CD14-positive monocyte (primary cell): Measurements from ENCODE around the gene POLDIP2. TPM values are rescaled to one million over a fixed set of nuclear protein-coding genes. Genes with fewer than 3 reads are reported as not detected.

Experiments
- DNase-seq, 3 donors: peaks; one replicate each; pipeline ENCODE4 v3.0.0-alpha.2; 2011 to 2022
- H2AFZ ChIP-seq: 2 replicates; pipeline ENCODE4 v1.6.0; 2012; ENCODE audit warnings: mild to moderate bottlenecking, low read depth, low read length, inconsistent platforms; ENCODE audit not compliant: insufficient read depth, poor library complexity, severe bottlenecking
- H3K27ac ChIP-seq, 2 donors: 1 replicate in 1 of 2; 2 replicates in 1 of 2; pipeline ENCODE4 v1.5.1; 2012 to 2013; ENCODE audit warnings: low read length in 2 of 2, control low read depth in 1 of 2, inconsistent platforms in 1 of 2, low read depth in 1 of 2, mild to moderate bottlenecking in 1 of 2
- H3K27me3 ChIP-seq, 2 donors: one replicate each; pipeline versions ENCODE4 v1.6.0 to v1.6.1; 2011 to 2013; ENCODE audit warnings: low read length in 2 of 2; ENCODE audit not compliant: control insufficient read depth in 2 of 2, insufficient read depth in 2 of 2
- H3K36me3 ChIP-seq, 2 donors: replicated peaks in 1 of 2; 1 replicate in 1 of 2; 2 replicates in 1 of 2; pipeline versions ENCODE4 v1.5.1 to v1.6.1; 2012 to 2013; ENCODE audit warnings: low read length in 2 of 2, control low read depth in 1 of 2, inconsistent platforms in 1 of 2, mild to moderate bottlenecking in 1 of 2; ENCODE audit not compliant: insufficient read depth in 2 of 2, control insufficient read depth in 1 of 2
- H3K4me1 ChIP-seq, 2 donors: 1 replicate in 1 of 2; 2 replicates in 1 of 2; pipeline versions ENCODE4 v1.5.1 to v1.6.1; 2012 to 2013; ENCODE audit warnings: low read length in 2 of 2, control low read depth in 1 of 2, inconsistent platforms in 1 of 2, mild to moderate bottlenecking in 1 of 2, moderate library complexity in 1 of 2; ENCODE audit not compliant: insufficient read depth in 2 of 2, control insufficient read depth in 1 of 2
- H3K4me2 ChIP-seq: replicated peaks from 2 replicates; pipeline ENCODE3; 2012; ENCODE audit warnings: low read length, moderate library complexity, mild to moderate bottlenecking; ENCODE audit not compliant: poor library complexity, severe bottlenecking; ENCODE audit errors: extremely low read depth
- H3K4me3 ChIP-seq, 3 experiments: fragments of 200-600 bp in 1 of 3; sonication (generic) in 1 of 3; replicated peaks in 1 of 3; 1 replicate in 2 of 3; 2 replicates in 1 of 3; pipeline ENCODE4 v1.5.1; 2011 to 2013; ENCODE audit warnings: low read length in 3 of 3, mild to moderate bottlenecking in 3 of 3, control low read depth in 2 of 3, low read depth in 2 of 3, inconsistent platforms in 1 of 3, moderate library complexity in 1 of 3
- H3K79me2 ChIP-seq: 2 replicates; pipeline ENCODE4 v1.6.0; 2012; ENCODE audit warnings: mild to moderate bottlenecking, control low read depth, inconsistent platforms, low read length, moderate library complexity; ENCODE audit not compliant: insufficient read depth
- H3K9ac ChIP-seq: 2 replicates; pipeline ENCODE4 v1.6.0; 2017; ENCODE audit warnings: low read length, mild to moderate bottlenecking; ENCODE audit not compliant: insufficient read depth, poor library complexity, severe bottlenecking
- H3K9me3 ChIP-seq, 2 donors: replicated peaks in 1 of 2; 1 replicate in 1 of 2; 2 replicates in 1 of 2; pipeline versions ENCODE4 v1.5.1 to v1.6.1; 2012 to 2013; ENCODE audit warnings: low read length in 2 of 2, control low read depth in 1 of 2; ENCODE audit not compliant: control insufficient read depth in 1 of 2, insufficient read depth in 1 of 2
- H4K20me1 ChIP-seq: 2 replicates; pipeline ENCODE4 v1.6.0; 2012; ENCODE audit warnings: mild to moderate bottlenecking, low read length, control low read depth, moderate library complexity; ENCODE audit not compliant: insufficient read depth
- H3K27ac Mint-ChIP-seq, 7 donors: one replicate each; pipeline ENCODE4 v1.8.0; 2020; ENCODE audit warnings: mild to moderate bottlenecking in 7 of 7, mixed read lengths in 7 of 7, moderate library complexity in 6 of 7, inconsistent platforms in 2 of 7
- H3K27me3 Mint-ChIP-seq, 3 donors: one replicate each; pipeline ENCODE4 v1.8.0; 2021 to 2022; ENCODE audit warnings: low read depth in 3 of 3, mild to moderate bottlenecking in 3 of 3, mixed read lengths in 3 of 3, moderate library complexity in 3 of 3, inconsistent platforms in 1 of 3
- H3K36me3 Mint-ChIP-seq, 2 donors: one replicate each; pipeline ENCODE4 v1.8.0; 2020; ENCODE audit warnings: mixed read lengths in 2 of 2, inconsistent platforms in 1 of 2, mild to moderate bottlenecking in 1 of 2
- H3K4me1 Mint-ChIP-seq: one replicate; pipeline ENCODE4 v1.8.0; 2020; ENCODE audit warnings: mild to moderate bottlenecking, mixed read lengths
- H3K4me3 Mint-ChIP-seq, 2 donors: one replicate each; pipeline ENCODE4 v1.8.0; 2020; ENCODE audit warnings: mild to moderate bottlenecking in 2 of 2, mixed read lengths in 2 of 2, moderate library complexity in 1 of 2
- H3K9me3 Mint-ChIP-seq, 7 donors: one replicate each; pipeline ENCODE4 v1.8.0; 2020 to 2022; ENCODE audit warnings: mixed read lengths in 7 of 7, mild to moderate bottlenecking in 6 of 7, moderate library complexity in 6 of 7, inconsistent platforms in 2 of 7
- WGBS: methylation state at CpG from one replicate; pipeline ENCODE4 v1.1.5; 2013; ENCODE audit warnings: missing lambda C conversion rate; ENCODE audit not compliant: insufficient coverage; 5-methylcytosine and 5-hydroxymethylcytosine counted together
- intact Hi-C, 2 donors: fragments of 100-400 bp; cut with micrococcal nuclease; formaldehyde crosslinking; loops; one replicate each; pipeline versions ENCODE4 v1.15.0 to v1.15.1; 2023
- polyA plus RNA-seq, 3 donors: library from polyadenylated mRNA; depleted of rRNA in 1 of 3; unstranded in 2 of 3; stranded (reverse) in 1 of 3; fragments of 300-500 nt in 2 of 3; fragments of >200 nt in 1 of 3; fragmentation: Illumina TruSeq in 2 of 3; gene quantifications; 1 replicate in 2 of 3; 2 replicates in 1 of 3; pipeline ENCODE4 v1.2.3, GENCODE V29; 2012 to 2021
- TF ChIP-seq, protein P1 (sequence below): fragments of 200-600 bp; IDR thresholded peaks from one replicate; pipeline ENCODE4 v1.8.0; 2022; ENCODE audit warnings: antibody characterized with exemption, mild to moderate bottlenecking

Gene POLDIP2
- polyA plus RNA-seq, 3 donors = 31.5 to 76.9 (median 72.4) TPM

DNA sequence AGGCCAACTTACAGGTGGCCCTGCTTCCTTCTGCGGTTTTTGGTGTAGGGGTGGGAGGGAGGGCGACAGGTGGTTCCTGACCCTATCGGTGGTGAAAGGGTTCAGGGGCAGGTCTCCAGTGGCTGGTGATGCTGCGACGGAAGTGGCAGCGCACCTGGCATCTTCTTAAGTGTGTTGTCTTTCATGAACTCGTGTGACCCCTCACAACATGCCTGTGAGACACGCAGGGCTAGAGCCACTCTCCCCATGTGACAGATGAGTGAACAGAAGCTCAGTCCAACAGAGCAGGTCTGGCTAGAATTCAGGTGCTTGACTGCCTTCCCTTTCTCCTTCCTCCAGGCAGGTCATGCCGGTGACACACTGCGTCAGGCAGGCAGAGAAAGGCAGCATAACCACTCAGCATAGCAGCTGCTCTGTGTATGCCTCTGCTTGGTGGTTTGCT is 13.8 kb downstream of the POLDIP2 start:
- Mint-ChIP-seq H3K27me3 (peaks cover 0 to 2% (median 0%) of the 10 kb centered on the region in 3 donors), H3K36me3 (peaks cover 86 to 91% of the 10 kb centered on the region in 2 donors), H3K4me1 (no peaks in the 10 kb centered on the region), H3K4me3 (no peak overlapping the region), H3K27ac (peak overlapping the region in 1 of 7 donors; percentile 19), H3K9me3 (no peaks in the 10 kb centered on the region)
- TF ChIP-seq, protein P1, sequence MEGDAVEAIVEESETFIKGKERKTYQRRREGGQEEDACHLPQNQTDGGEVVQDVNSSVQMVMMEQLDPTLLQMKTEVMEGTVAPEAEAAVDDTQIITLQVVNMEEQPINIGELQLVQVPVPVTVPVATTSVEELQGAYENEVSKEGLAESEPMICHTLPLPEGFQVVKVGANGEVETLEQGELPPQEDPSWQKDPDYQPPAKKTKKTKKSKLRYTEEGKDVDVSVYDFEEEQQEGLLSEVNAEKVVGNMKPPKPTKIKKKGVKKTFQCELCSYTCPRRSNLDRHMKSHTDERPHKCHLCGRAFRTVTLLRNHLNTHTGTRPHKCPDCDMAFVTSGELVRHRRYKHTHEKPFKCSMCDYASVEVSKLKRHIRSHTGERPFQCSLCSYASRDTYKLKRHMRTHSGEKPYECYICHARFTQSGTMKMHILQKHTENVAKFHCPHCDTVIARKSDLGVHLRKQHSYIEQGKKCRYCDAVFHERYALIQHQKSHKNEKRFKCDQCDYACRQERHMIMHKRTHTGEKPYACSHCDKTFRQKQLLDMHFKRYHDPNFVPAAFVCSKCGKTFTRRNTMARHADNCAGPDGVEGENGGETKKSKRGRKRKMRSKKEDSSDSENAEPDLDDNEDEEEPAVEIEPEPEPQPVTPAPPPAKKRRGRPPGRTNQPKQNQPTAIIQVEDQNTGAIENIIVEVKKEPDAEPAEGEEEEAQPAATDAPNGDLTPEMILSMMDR = no peak
- Histone ChIP-seq H3K27me3 (no peaks in the 10 kb centered on the region), H4K20me1 (peaks cover 7% of the 10 kb centered on the region), H3K27ac (no peak overlapping the region), H2AFZ (no peak overlapping the region), H3K79me2 (peaks cover 2% of the 10 kb centered on the region), H3K9me3 (no peaks in the 10 kb centered on the region), H3K4me1 (no peaks in the 10 kb centered on the region), H3K9ac (no peak overlapping the region), H3K4me2 (no peak overlapping the region), H3K36me3 (peaks cover 81 to 91% of the 10 kb centered on the region in 2 donors), H3K4me3 (no peak overlapping the region)
- WGBS = 92% methylated on average over 8 of the region's 10 CpGs
- no peak for DNase-seq
- intact Hi-C loops = no loop called here

- peak overlapping the region in 3 of 7 donors; percentile 21 to 61 (median 48) for H3K27ac Mint-ChIP-seq
- peaks cover 0 to 2% (median 0%) of the 10 kb centered on the region in 3 donors for H3K27me3 Mint-ChIP-seq
- WGBS = 96% methylated on average over 12 of the region's 14 CpGs
- TF ChIP-seq, protein P1 = no peak
- no peaks in the 10 kb centered on the region for H3K27me3 ChIP-seq
- DNase-seq = no peak
- no peak overlapping the region for H3K4me3 Mint-ChIP-seq
- intact Hi-C loops = no loop called here
- H3K9me3 Mint-ChIP-seq = no peaks in the 10 kb centered on the region
- no peak overlapping the region for H3K4me2 ChIP-seq
- peaks cover 13% of the 10 kb centered on the region for H4K20me1 ChIP-seq
- no peaks in the 10 kb centered on the region for H3K9me3 ChIP-seq
- H3K4me3 ChIP-seq = no peak overlapping the region
- peaks cover 77 to 79% of the 10 kb centered on the region in 2 donors for H3K36me3 Mint-ChIP-seq
- no peak overlapping the region for H3K9ac ChIP-seq
- H3K79me2 ChIP-seq = peaks cover 14% of the 10 kb centered on the region
- H3K4me1 ChIP-seq = no peaks in the 10 kb centered on the region
- peaks cover 70 to 79% of the 10 kb centered on the region in 2 donors for H3K36me3 ChIP-seq
- H3K4me1 Mint-ChIP-seq = peaks cover 2% of the 10 kb centered on the region
- H2AFZ ChIP-seq = no peak overlapping the region
- no peak overlapping the region for H3K27ac ChIP-seq
These were observed 15.0 kb downstream of the POLDIP2 start for GRCh38 chr17:28342313-28342712.
